ENCODE results near the gene SDHA. TPM values are rescaled to one million over a fixed set of nuclear protein-coding genes. Genes with fewer than 3 reads are reported as not detected.

The SDHA gene
- total and polyA plus RNA-seq, 2 of the 13 experiments (the other 11 are each of a cell fraction or from before 2014, with no cell fraction given): 185 to 240 TPM

GRCh38 chr5:188488-189481 is 29.3 kb upstream of the SDHA start (continued):
- no peak for TF ChIP-seq ZNF407 (CRISPR knock-in tag; IDR thresholded peaks at IDR 0.05; ENCODE audit: not compliant biosample characterization)
- TF ChIP-seq TCF7L2 (IDR thresholded peaks at IDR 0.05; ENCODE audit: low read depth, low read length): no peak
- TF ChIP-seq ARNTL (CRISPR knock-in tag; IDR thresholded peaks at IDR 0.05): no peak
- TF ChIP-seq ZBTB34 (CRISPR knock-in tag; IDR thresholded peaks at IDR 0.05): no peak
- TF ChIP-seq ZNF639 (CRISPR knock-in tag; conservative IDR thresholded peaks at IDR 0.05): no peak
- TF ChIP-seq U2AF2 (IDR thresholded peaks at IDR 0.05; ENCODE audit: low read depth, low read length): no peak
- TF ChIP-seq ATF1 (CRISPR knock-in tag; IDR thresholded peaks at IDR 0.05): no peak
- TF ChIP-seq E2F5 (CRISPR knock-in tag; conservative IDR thresholded peaks at IDR 0.05): no peak
- no peak for TF ChIP-seq DMTF1 (CRISPR knock-in tag; IDR thresholded peaks at IDR 0.05)
- TF ChIP-seq HOXD1 (CRISPR knock-in tag; IDR thresholded peaks at IDR 0.05): no peak
- no peak for TF ChIP-seq ZNF724P (CRISPR knock-in tag; IDR thresholded peaks at IDR 0.05; ENCODE audit: borderline replicate concordance)
- 0 out of 2 replicates have a peak, but pooled peaks have one; percentile 65 for TF ChIP-seq ZNF414 (CRISPR knock-in tag; IDR thresholded peaks at IDR 0.05)
